HEK293 (cell line): ENCODE results near the gene PRMT7.

Experiments
- BCL11A ChIP-seq: fragments of 450-650 bp; formaldehyde crosslinking; IDR thresholded peaks from 2 replicates; pipeline ENCODE4 v1.5.1; 2016; ENCODE audit warnings: low read depth, missing biosample characterization, missing genetic modification characterization
- CTCF ChIP-seq: fragments of 450-650 bp; formaldehyde crosslinking; IDR thresholded peaks from 2 replicates; pipeline ENCODE4 v1.5.1; 2016; ENCODE audit warnings: missing biosample characterization, missing genetic modification characterization
- ZBTB21 ChIP-seq: fragments of 450-650 bp; formaldehyde crosslinking; IDR thresholded peaks from 2 replicates; pipeline ENCODE4 v1.5.1; 2017; ENCODE audit warnings: missing biosample characterization, missing genetic modification characterization
- ZNF211 ChIP-seq: fragments of 450-650 bp; formaldehyde crosslinking; IDR thresholded peaks from 2 replicates; pipeline ENCODE4 v1.5.1; 2016; ENCODE audit warnings: low read depth, missing biosample characterization, missing genetic modification characterization
- ZNF274 ChIP-seq, 2 experiments: fragments of 200-500 bp in 1 of 2; fragments of 450-650 bp in 1 of 2; sonication (Bioruptor generic) in 1 of 2; formaldehyde crosslinking in 1 of 2; IDR thresholded peaks; 2 replicates each; pipeline versions ENCODE4 v1.5.1 to v1.6.1; 2014 to 2016; ENCODE audit warnings: borderline replicate concordance in 1 of 2, inconsistent platforms in 1 of 2, low read length in 1 of 2, missing biosample characterization in 1 of 2, missing genetic modification characterization in 1 of 2
- ZNF366 ChIP-seq: fragments of 450-650 bp; formaldehyde crosslinking; conservative IDR thresholded peaks from 2 replicates; pipeline ENCODE4 v1.5.1; 2016; ENCODE audit warnings: missing biosample characterization, missing genetic modification characterization
- ZNF423 ChIP-seq: fragments of 450-650 bp; formaldehyde crosslinking; IDR thresholded peaks from 2 replicates; pipeline ENCODE4 v1.5.1; 2016; ENCODE audit warnings: missing biosample characterization, missing genetic modification characterization
- ZNF473 ChIP-seq: fragments of 450-650 bp; formaldehyde crosslinking; IDR thresholded peaks from 2 replicates; pipeline ENCODE4 v1.5.1; 2017; ENCODE audit warnings: missing biosample characterization, missing genetic modification characterization
- ZNF830 ChIP-seq: fragments of 450-650 bp; IDR thresholded peaks from 2 replicates; pipeline ENCODE4 v1.5.0; 2018; ENCODE audit warnings: missing biosample characterization, missing genetic modification characterization, low read depth, mild to moderate bottlenecking, moderate library complexity
- ZSCAN30 ChIP-seq: fragments of 450-650 bp; IDR thresholded peaks from 2 replicates; pipeline ENCODE4 v1.5.1; 2018; ENCODE audit warnings: missing biosample characterization, mild to moderate bottlenecking, missing genetic modification characterization, moderate library complexity
- TF ChIP-seq, protein P1 (sequence below): fragments of 450-650 bp; formaldehyde crosslinking; IDR thresholded peaks from 2 replicates; pipeline ENCODE4 v1.5.1; 2016; ENCODE audit warnings: missing biosample characterization, missing genetic modification characterization
- TF ChIP-seq, protein P2 (sequence below): fragments of 450-650 bp; formaldehyde crosslinking; IDR thresholded peaks from 2 replicates; pipeline ENCODE4 v1.5.1; 2016; ENCODE audit warnings: missing biosample characterization, missing genetic modification characterization

DNA sequence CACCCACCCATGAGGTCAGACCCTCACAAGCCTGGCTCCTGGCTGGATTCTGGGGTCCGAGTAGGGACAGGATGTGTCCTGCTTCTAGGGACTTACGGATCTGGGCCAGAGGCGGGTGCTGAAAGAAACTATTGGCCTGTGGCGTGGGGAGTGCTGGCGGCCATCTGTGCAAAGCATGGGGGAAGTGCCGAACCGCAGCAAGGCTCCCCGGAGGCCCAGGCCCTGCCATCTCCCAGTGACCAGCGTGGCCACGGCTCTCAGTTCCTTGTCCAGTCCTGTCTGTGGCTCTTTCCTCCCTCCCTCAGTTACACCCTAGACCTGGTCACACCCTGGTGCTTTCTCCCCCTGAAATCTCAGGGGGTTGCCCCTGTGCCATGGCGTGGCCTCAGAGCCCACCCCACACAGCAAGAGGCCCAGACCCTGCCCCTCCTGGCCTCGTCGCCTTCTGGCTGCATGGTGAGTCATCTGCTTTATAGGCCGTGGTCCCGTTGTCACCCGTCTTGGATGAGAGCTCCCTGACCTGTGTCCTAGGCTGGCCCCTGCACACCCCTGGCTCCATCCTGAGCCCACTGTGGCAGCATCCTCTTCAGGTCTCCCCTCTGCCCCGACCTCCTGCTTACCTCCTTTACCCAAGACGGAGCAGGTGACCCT, 54.5 kb downstream of the PRMT7 start:
- TF ChIP-seq CTCF (tag by site-specific recombination) (no peak), ZNF830 (tag by site-specific recombination) (no peak), ZNF274 (IDR thresholded peaks at IDR 0.05; ENCODE audit: low read length) (no peak), ZNF274 (tag by site-specific recombination; IDR thresholded peaks at IDR 0.05; ENCODE audit: borderline replicate concordance) (no peak), ZNF473 (tag by site-specific recombination) (no peak), BCL11A (tag by site-specific recombination) (no peak), ZBTB21 (tag by site-specific recombination) (no peak), ZSCAN30 (tag by site-specific recombination) (no peak), ZNF423 (tag by site-specific recombination) (no peak), ZNF211 (tag by site-specific recombination) (no peak), ZNF366 (no peak)
- TF ChIP-seq, protein P1, sequence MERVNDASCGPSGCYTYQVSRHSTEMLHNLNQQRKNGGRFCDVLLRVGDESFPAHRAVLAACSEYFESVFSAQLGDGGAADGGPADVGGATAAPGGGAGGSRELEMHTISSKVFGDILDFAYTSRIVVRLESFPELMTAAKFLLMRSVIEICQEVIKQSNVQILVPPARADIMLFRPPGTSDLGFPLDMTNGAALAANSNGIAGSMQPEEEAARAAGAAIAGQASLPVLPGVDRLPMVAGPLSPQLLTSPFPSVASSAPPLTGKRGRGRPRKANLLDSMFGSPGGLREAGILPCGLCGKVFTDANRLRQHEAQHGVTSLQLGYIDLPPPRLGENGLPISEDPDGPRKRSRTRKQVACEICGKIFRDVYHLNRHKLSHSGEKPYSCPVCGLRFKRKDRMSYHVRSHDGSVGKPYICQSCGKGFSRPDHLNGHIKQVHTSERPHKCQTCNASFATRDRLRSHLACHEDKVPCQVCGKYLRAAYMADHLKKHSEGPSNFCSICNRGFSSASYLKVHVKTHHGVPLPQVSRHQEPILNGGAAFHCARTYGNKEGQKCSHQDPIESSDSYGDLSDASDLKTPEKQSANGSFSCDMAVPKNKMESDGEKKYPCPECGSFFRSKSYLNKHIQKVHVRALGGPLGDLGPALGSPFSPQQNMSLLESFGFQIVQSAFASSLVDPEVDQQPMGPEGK = no peak
- TF ChIP-seq, protein P2, sequence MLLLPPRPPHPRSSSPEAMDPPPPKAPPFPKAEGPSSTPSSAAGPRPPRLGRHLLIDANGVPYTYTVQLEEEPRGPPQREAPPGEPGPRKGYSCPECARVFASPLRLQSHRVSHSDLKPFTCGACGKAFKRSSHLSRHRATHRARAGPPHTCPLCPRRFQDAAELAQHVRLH (tag by site-specific recombination) = no peak
